Dermis microvascular lymphatic vessel endothelial cell (primary cell): ENCODE results near the gene SAFB. TPM values are rescaled to one million over a fixed set of nuclear protein-coding genes. Genes with fewer than 3 reads are reported as not detected.
"Not testable (repeated sequence)": the region's sequence is repeated elsewhere in the genome, so short reads cannot be mapped to it uniquely, and the experiment has no call there.

Experiments used
- DNase-seq, 2 donors: peaks; one replicate each; pipeline versions ENCODE4 v3.0.0 to v3.0.0-alpha.2; 2010; ENCODE audit warnings: low read depth in 2 of 2
- total RNA-seq: library from RNA; depleted of rRNA; stranded (reverse); fragments of >200 nt; gene quantifications from 2 replicates; pipeline ENCODE4 v1.2.1, GENCODE V29; 2014

SAFB gene
- total RNA-seq, 1 donor from 2014 or later, result 35.7 TPM

DNA sequence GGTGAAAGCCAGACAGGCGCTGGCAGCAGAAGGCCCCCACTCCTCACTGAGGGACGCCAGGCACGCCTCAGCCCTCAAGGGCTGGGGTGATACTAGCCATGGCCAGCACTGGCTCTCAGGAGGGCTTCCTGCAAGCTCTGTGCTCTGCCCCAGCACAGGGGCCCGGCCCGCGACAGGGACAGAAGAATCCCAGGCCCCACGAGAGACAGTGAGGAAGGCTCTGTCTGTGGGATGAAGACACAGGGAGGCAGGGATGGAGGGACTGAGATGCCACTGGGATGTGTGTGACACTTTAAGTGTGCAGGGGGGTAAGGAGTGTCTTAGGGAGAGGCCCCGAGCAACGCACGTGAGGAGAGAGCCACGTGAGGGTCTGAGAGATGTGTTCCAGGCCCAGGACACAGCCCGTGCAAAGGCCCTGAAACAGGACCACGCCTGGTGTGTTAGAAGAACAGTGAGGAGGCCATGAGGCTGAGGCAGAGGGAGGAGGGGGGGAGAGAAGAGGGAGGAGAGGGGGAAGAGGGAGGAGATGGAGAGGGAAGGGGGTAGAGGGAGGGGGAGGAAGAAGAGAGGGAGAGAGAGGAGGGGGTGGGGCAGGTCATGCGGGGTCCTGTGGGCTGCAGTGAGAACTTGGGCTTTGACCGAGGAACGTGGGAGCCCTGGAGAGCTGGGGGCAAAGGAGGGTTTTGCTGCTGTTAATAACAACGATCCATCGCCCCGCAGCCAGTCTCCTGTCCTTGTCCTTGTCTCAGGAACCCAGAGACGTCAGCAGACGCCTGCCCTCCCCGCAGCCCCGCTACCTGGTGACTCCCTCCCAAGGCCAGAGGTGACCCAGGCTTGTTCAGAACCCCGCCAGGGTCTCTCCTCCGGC is 74.4 kb downstream of the SAFB start:
- DNase-seq, result no peak

DNA sequence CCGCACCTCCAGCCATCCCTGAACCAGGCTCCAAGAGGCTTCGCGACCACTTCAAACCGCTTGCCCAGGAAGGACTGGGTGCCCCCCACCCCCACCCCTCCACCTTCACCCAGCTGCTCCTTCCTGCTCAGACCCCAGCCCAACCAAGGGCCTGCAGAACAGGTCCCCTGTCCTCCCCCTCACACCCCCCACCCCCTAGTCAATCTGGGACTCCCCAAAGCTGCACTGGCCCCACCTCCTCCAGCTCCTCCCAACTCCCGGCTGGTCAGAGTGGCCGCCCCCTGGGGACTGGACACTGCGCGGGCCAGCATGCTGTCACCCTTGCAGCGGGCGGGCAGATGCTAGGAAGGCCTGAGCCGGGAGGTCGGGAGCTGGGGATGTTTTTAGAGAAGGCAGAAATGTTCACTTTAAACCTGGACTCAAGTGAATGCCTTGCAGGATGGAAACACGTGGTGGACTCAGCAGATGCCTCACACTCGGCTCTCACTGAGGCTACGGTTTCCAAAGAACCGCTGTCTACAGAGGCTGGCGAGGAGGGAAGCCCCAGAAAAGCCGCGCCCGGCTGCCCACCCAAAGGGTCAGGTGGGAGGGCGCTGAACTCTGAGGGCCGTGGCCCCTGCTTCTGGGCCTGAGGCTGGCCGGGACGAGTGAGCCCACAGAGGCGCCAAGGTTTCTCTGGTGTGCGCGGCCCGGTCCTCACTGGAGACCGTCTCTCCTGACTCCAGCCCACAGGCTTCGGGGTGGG is 75.2 kb downstream of the SAFB start:
- no peak for DNase-seq

DNA sequence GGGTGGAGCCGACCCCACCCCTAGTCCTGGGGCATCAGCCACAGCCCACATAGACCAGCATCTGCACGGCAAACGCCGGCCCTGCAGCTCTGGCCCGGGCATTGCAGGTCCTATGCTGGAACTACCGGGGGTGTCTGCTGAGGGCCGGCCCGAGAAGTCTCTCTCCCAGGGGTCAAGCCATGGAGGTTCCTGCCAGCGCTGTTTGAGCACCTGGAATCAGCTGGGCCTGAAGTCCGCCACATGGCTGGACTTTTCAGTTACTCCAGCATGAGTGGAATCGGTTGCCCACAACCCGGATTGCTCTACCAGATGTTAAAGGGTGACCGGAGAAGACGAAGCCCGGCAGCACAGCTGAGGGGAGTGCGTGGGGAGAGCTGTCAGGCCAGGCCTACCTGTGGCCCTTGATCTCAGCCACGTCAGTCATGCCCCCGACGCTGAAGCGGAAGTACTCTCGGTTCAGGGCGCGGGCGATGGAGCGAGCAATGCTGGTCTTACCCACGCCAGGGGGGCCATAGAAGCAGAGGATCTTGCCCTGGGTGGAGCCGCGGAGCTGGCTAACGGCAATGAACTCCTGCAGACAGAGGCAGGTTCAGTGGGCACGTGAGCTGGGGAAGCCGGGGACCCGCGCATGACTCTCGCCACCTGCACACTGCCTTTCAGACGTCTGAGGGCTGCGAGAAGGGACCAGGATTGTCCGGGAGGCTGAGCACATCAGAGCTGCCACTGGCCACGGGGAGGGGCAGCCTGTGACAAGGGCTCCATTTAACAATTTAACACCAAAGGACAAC is 75.9 kb downstream of the SAFB start:
- no peak for DNase-seq

DNA sequence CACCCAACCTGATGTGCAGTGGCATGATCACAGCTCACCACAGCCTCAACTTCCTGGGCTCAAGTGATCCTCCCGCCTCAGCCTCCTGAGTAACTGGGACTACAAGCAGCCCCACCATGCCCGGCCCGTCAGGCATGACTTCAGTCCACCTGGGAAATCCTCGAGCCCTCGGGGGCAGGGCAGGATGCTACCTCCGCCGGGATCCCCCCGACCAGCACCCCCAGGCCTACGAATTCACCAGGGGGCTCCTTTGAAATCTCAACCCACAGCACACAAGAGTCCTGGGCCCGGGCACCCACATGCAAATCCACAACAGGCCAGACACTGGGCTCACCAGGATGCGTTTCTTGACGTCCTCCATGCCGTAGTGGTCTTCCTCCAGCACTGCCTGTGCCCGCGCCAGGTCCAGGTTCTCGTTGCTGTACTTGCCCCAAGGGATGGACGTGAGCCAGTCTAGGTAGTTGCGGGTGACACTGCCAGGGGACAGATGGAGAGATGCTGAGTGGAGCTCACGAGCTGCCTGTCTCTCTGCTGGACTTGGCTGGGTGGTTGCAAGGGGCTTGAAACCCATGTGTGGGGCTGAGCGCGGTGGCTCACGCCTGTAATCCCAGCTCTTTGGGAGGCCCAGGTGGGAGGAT is 77.7 kb downstream of the SAFB start:
- no peak for DNase-seq

DNA sequence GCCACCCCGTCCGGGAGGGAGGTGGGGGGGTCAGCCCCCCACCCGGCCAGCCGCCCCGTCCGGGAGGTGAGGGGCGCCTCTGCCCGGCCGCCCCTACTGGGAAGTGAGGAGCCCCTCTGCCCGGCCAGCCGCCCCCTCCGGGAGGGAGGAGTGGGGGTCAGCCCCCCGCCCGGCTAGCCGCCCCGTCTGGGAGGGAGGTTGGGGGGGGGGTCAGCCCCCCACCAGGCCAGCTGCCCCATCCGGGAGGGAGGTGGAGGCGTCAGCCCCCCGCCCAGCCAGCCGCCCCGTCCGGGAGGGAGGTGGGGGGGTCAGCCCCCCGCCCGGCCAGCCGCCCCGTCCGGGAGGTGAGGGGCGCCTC is 79.1 kb downstream of the SAFB start:
- not testable (repeated sequence) for DNase-seq

DNA sequence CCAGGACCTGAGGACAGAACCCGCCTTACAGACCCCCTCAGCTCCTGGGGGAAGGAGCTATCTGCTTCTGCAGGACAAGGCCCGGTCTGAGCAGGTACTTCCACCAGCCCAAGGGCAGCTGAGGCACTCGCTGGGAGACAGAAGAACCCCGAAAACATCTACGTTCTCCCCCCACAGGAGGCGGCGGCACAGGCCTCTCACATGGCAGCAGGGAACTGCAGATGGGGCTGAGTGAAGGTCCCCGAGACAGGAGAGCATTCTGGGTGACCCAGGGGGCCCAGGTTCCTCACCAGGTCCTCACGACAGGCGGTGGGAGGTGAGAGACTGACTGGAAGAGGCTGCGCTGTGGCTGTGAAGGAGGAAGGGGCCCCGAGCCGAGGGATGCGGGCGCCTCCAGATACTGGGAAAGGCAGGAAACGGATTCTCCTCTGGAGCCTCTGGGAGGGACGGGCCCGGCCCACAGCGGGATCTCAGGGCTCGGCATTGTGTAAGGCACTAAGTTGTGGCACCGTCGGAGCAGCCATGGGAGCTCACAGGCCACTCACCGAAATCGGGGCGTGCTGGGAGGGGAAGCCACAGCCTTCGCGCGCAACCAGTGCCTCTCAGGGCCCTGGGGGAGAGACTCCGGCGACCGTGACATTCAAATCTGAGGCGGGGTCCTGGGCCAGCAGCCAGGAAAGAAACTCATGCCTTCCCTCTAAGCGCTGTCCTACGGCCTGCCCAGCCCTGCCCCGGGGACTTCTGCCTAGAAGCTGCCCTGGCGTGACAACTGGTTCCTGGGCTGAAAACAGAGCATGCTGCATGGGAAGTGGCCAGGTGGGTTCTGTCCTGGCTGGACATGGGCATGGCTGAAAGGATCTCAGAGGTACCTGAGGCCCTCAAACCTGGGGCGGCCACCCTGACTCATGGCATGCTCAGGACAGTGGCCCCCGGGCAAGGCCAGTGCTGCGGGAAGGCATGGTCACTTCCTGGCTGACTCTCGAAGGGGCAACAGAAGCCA is 81.2 kb downstream of the SAFB start:
- DNase-seq, result no peak

DNA sequence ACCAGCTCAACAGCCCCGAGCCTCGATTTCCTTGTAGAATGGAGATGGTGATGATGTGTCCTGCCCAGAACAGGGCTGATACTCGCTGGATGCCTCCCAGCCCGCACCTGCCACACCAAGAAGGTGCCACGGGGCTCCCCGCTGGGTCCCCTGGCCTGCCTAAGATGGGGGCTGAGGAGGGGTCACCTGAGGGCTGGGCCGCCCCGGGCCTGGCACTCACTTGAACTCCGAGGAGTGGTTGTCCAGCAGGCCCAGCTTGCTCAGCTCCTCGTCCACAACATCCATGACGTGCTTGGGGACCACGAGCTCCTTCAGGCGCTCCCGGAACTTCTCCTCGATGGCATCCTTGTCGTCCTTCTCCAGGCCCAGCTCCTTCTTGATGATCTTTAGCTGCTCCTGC is 82.7 kb downstream of the SAFB start:
- DNase-seq, result no peak

DNA sequence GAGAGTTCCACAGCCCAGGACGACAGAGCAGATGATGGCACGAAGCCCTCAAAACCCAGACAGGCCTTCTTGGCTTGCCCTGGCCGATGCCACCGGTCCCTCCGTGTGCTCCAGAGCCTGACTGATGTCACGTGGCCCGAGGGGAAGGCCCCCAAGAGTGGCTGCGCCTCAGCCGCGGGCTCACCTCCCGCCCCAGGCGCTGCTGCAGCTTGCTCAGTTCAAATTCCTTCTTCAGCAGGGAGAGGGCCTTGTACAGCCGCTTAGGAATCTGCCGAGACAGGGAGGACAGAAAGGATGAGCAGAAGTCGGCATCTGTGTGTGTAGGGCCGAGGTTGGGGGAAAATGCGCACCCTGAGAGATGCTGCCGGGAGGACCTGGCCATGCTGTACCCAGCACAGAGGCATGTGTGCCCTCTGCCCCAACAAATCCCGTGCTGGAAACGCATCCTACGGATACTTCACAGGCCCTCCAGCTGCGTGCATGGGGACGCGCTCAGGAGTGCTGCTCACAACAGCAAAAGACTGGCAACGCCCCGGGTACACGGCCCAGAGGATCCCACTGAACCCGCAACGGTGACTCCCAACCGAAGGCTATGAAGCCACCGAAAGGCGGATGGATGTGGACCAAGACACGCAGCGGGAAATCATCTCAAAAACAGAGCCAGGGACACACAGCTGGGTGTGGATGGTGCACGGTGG is 84.1 kb downstream of the SAFB start:
- DNase-seq, result no peak

DNA sequence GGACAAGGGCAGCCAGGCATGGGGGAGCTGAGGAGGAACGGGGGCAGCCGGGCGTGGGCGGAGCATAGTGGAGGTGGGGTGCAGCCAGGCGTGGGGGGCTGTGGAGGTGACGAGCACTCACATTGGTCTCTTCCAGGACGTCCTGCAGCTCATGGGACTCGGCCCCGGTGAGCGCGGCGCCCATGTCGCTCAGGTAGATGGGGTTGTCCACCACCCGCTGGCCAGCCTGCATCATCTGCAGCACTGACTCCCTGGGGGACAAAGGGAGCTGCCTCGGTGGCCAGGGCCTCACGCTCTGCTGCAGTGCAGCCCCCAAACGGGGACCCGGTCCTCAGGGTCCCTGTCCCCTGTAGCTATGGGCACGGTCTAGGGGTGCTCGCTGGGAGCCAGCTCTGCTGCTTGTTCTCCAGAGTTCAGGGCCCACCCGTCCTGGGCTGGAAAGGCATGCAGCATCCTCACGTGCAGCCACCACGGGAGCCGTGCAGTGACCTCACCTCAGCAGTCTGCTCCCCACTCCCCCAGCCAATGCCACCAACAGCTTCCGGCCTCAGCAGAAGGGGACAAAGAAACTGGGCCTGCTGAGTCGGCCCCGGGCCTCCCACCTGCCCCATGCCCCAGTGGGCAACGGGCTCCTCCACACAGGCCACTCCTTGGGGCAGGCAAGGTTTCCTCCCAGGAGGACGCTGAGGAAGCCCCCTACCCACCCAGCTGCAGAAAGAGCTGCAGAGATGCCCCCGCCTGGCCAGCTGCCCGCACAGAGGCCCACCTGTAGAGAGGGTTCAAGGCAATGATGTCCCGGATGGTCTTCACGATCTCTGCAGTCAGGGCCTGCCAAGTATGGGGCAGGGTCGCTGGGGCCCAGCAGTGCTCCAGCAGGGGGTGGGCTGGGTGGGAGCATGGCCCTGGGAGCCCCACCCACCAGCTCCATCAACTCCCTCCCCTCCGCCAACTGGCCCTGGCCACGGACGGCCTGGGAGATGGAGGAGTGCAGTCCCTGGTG is 85.0 kb downstream of the SAFB start:
- no peak for DNase-seq

DNA sequence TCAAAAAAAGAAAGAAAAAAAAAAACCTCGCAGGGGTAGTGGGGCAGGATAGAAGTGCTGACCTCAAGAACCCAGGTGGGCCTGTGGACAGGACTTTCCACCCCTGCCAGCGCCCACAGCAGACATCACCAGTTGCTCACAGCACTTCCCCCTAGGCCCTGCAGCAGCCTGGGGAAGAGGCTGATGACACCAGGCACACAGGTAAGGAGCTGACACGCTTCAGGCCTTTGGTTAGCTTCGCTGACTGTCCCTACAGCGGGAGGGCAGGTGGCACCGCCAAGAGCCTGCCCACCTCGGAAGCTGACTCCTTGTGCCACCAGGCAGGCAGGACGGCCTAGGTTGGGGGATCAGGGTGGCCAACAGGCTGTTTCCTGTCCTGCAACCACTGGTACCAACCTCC is 88.1 kb downstream of the SAFB start:
- DNase-seq, result no peak

DNA sequence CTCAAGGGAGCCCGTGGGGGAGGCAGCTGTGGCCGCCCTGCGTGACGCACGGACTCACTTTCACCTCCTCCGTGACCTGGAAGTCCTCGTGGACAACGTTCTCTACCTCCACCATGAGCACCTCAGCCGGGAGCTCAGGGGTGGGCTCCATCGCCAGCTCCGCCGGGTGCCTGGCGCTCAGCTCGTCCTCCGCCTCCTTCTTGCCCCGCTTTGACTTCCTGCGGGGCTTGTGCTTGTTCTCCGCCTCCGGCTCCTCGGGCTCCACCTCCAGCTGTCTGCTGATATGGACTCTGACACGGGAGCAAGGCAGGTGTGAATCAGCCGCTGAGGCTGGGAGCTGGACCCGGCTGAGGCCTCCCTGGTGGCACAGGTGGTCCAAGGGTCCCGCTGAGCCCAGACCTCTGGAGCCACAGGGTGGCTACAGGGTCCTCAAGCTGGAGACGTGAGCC is 88.9 kb downstream of the SAFB start:
- DNase-seq, result no peak

DNA sequence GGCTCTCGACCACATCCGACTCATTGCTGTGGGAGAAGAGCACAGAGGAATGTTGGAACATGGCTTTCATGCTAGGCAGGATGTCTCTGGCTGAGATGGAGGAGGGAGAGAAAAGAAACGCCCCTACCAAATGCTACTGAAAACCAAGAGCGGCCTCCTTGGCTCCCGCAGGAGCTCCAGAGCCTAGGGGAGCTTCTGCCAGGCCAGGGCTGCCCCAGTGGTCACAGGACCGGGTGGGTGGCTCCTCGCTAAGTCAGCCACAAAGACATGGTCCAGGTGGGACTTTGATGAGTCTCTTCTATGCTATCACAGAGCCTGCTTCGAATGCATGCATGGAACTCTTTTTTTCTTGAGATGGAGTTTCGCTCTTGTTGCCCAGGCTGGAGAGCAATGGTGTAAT is 90.3 kb downstream of the SAFB start:
- no peak for DNase-seq

DNA sequence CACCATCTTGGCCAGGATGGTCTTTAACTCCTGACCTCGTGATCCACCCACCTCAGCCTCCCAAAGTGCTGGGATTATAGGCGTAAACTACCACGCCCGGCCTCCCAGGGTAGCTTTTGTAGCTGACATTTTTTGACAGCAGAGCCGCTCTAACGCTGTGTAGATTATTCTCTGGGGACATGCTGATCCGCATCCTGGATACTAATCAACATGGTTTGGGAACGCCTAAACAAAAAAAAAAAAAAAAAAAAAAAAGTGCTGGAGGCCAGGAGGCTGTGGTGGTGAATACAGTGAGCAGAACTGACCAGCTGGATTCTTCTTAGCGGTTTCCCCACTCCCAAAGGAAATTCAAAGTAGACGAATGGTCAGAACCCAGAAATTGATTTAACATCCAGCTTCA is 91.9 kb downstream of the SAFB start:
- no peak for DNase-seq

DNA sequence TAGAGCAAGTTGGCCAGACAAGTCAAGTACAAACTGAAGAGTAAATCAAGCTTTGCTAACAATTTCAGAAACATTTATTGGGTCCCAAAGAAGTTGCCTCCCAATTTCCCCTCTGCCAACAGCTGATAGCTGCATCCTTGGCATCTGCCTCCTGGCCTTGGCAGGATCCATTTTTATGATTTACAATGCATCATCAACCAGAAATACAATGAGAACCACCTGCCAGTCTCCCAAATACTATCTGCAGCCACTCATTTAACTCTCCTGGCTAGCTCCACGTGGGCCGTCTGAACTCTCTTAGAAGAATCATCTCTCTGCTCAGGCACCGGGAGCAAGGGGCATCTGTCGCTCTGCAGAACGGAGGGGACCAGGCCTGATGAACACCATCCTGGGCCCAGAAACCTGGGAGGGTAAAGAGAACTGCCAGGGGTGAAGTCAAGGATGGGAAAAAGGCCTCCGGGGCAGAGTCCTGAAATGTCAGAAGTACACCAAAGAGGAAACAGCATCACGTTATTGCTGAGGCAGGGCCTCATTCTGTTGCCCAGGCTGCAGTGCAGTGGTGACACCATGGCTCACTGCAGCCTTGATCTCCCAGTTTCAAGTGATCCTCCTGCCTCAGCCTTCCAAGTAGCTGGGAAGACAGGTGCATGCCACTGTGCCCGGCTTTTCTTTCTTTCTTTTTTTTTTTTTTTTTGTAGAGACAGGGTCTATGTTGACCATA is 94.5 kb downstream of the SAFB start:
- DNase-seq, result no peak
